ENCODE data around the gene ST6GALNAC4. TPM values are rescaled to one million over a fixed set of nuclear protein-coding genes. Genes with fewer than 3 reads are reported as not detected.

Gene ST6GALNAC4
- total RNA-seq, 4 donors from 2014 or later: 16.7 to 66.1 (median 47.3) TPM

GRCh38 chr9:127918183-127919107, 1.6 kb upstream of the ST6GALNAC4 start:
- peak; percentile 28 for DNase-seq
- in situ Hi-C loops (cut with MboI; ENCODE audit: low pct_ligation_motif_present in 1 of 4, low pct_unique_long_range_greater_than_20kb in 1 of 4, low sequenced_read_pairs in 3 of 4): loop anchor here in 3 of 4 donors (25.0 kb wide), 2 partner anchors 131 to 331 kb away; partner anchors contain the start of genes CDK9 (in 1 of the 3) and SH2D3C (in 1 of the 3)
- H3K9me3 ChIP-seq: no peaks in the 10 kb centered on the region
- intact Hi-C loops (cut with DNase I; ENCODE audit: low total_unique reads): loop anchor here (2.0 kb wide), 1 partner anchor 328 kb away; no protein-coding TSS in a partner anchor
- peak overlapping the region; percentile 47 to 84 (median 64) for H3K27ac ChIP-seq
- H3K4me1 ChIP-seq: peaks cover 20 to 62% (median 52%) of the 10 kb centered on the region in 4 donors
- 87 to 100% methylated on average over 1 to 8 of the region's 8 CpGs for WGBS, 2 donors (ENCODE audit: low coverage in 1 of 2)
- H3K27me3 ChIP-seq: peaks cover 15% of the 10 kb centered on the region
- H3K4me3 ChIP-seq: no peak overlapping the region
- no peaks in the 10 kb centered on the region for H3K36me3 ChIP-seq
- TF ChIP-seq CTCF (IDR thresholded peaks at IDR 0.05) (no peak), EP300 (IDR thresholded peaks at IDR 0.05; ENCODE audit: low read depth) (no peak), POLR2A (IDR thresholded peaks at IDR 0.05) (no peak), POLR2AphosphoS5 (IDR thresholded peaks at IDR 0.05) (no peak)

GRCh38 chr9:127917603-127918002, 762 bp upstream of the ST6GALNAC4 start:
- Histone ChIP-seq H3K4me3 (no peak overlapping the region), H3K9me3 (no peaks in the 10 kb centered on the region), H3K27me3 (peaks cover 7% of the 10 kb centered on the region), H3K4me1 (peaks cover 20 to 68% (median 57%) of the 10 kb centered on the region in 4 donors), H3K36me3 (no peaks in the 10 kb centered on the region), H3K27ac (peak overlapping the region; percentile 47 to 84 (median 64))
- WGBS, 2 donors (ENCODE audit: low coverage in 1 of 2): 49% methylated on average over 6 of the region's 6 CpGs; no CpG with 5 or more reads in 1 of the 2 donors
- no peak for TF ChIP-seq POLR2AphosphoS5 (IDR thresholded peaks at IDR 0.05)
- no peak for TF ChIP-seq EP300 (IDR thresholded peaks at IDR 0.05; ENCODE audit: low read depth)
- no peak for TF ChIP-seq CTCF (IDR thresholded peaks at IDR 0.05)
- TF ChIP-seq POLR2A (IDR thresholded peaks at IDR 0.05): no peak
- in situ Hi-C loops (cut with MboI; ENCODE audit: low pct_ligation_motif_present in 1 of 4, low pct_unique_long_range_greater_than_20kb in 1 of 4, low sequenced_read_pairs in 3 of 4) (loop anchor here in 3 of 4 donors (25.0 kb wide), 2 partner anchors 130 to 330 kb away; partner anchors contain the start of genes CDK9 (in 1 of the 3) and SH2D3C (in 1 of the 3)), intact Hi-C loops (cut with DNase I; ENCODE audit: low total_unique reads) (loop anchor here (2.0 kb wide), 1 partner anchor 327 kb away; no protein-coding TSS in a partner anchor)
- peak; percentile 40 for DNase-seq

- no peak for TF ChIP-seq EP300 (IDR thresholded peaks at IDR 0.05; ENCODE audit: low read depth)
- peak in 1 of 3 donors; percentile 37 for TF ChIP-seq POLR2AphosphoS5 (IDR thresholded peaks at IDR 0.05)
- peak; percentile 37 for TF ChIP-seq POLR2A (IDR thresholded peaks at IDR 0.05)
- TF ChIP-seq CTCF (IDR thresholded peaks at IDR 0.05): no peak
- H3K4me3 ChIP-seq: peak overlapping the region; percentile 42 to 54 (median 53)
- H3K36me3 ChIP-seq: no peaks in the 10 kb centered on the region
- DNase-seq: peak; percentile 64
- peaks cover 28 to 70% (median 56%) of the 10 kb centered on the region in 4 donors for H3K4me1 ChIP-seq
- 0 to 35% methylated on average over 2 to 26 of the region's 27 CpGs for WGBS, 2 donors (ENCODE audit: low coverage in 1 of 2)
- H3K27ac ChIP-seq: peak overlapping the region; percentile 58 to 84 (median 71)
- H3K9me3 ChIP-seq: no peaks in the 10 kb centered on the region
- in situ Hi-C loops (cut with MboI; ENCODE audit: low pct_ligation_motif_present in 1 of 4, low pct_unique_long_range_greater_than_20kb in 1 of 4, low sequenced_read_pairs in 3 of 4): loop anchor here in 3 of 4 donors (25.0 kb wide), 2 partner anchors 129 to 329 kb away; partner anchors contain the start of genes CDK9 (in 1 of the 3) and SH2D3C (in 1 of the 3)
- H3K27me3 ChIP-seq: no peaks in the 10 kb centered on the region
- intact Hi-C loops (cut with DNase I; ENCODE audit: low total_unique reads): no loop called here
These were observed 781 bp downstream of the ST6GALNAC4 start for GRCh38 chr9:127915801-127916719.

Data from transverse colon (tissue), 4 donors.